ENCODE results near the gene FRAS1. TPM values are rescaled to one million over a fixed set of nuclear protein-coding genes. Genes with fewer than 3 reads are reported as not detected.

FRAS1 gene
- polyA plus RNA-seq, 1 donor from 2014 or later = 2.8 TPM

- H3K9ac ChIP-seq (ENCODE audit: low read length) = no peak overlapping the region
These were observed 35.7 kb downstream of the FRAS1 start for GRCh38 chr4:78092850-78093249.

GRCh38 chr4:78095081-78095480, 38.0 kb downstream of the FRAS1 start:
- no peak overlapping the region for H3K4me2 ChIP-seq (ENCODE audit: low read length)
- no peaks in the 10 kb centered on the region for H4K20me1 ChIP-seq (ENCODE audit: insufficient read depth)
- no peaks in the 10 kb centered on the region for H3K36me3 ChIP-seq (ENCODE audit: insufficient read depth, low read length)
- H3F3A ChIP-seq (ENCODE audit: insufficient read depth, low read length, poor library complexity, severe bottlenecking) = no peaks in the 10 kb centered on the region
- no peak overlapping the region for H2AFZ ChIP-seq (ENCODE audit: low read depth, low read length)
- H3K9me2 ChIP-seq (ENCODE audit: insufficient read depth, low read length) = no peaks in the 10 kb centered on the region
- H3K27ac ChIP-seq (ENCODE audit: low read length) = no peak overlapping the region
- no peaks in the 10 kb centered on the region for H3K9me3 ChIP-seq (ENCODE audit: low read length)
- H3K4me3 ChIP-seq (ENCODE audit: low read length) = no peak overlapping the region
- no peaks in the 10 kb centered on the region for H3K79me2 ChIP-seq (replicated peaks; ENCODE audit: insufficient read depth, low read length)
- no peaks in the 10 kb centered on the region for H3K27me3 ChIP-seq (ENCODE audit: insufficient read depth, low read depth, low read length)
- H3K9ac ChIP-seq (ENCODE audit: low read length) = no peak overlapping the region
- TF ChIP-seq RAD21 (conservative IDR thresholded peaks at IDR 0.05) = no peak
- no peak for TF ChIP-seq MXI1 (conservative IDR thresholded peaks at IDR 0.05; ENCODE audit: poor library complexity, severe bottlenecking)
- TF ChIP-seq EZH2 (IDR thresholded peaks at IDR 0.05; ENCODE audit: borderline replicate concordance, insufficient read depth, low read length, poor library complexity, severe bottlenecking) = no peak
- no peak for TF ChIP-seq TAF1 (IDR thresholded peaks at IDR 0.05; ENCODE audit: low read depth)
- TF ChIP-seq REST (IDR thresholded peaks at IDR 0.05; ENCODE audit: borderline replicate concordance) = no peak
- no peak for TF ChIP-seq CTCF (IDR thresholded peaks at IDR 0.05; ENCODE audit: poor library complexity, severe bottlenecking)

More at GRCh38 chr4:78092850-78093249, 35.7 kb downstream of the FRAS1 start:
- Histone ChIP-seq H2AFZ (ENCODE audit: low read depth, low read length) (no peak overlapping the region), H4K20me1 (ENCODE audit: insufficient read depth) (no peaks in the 10 kb centered on the region), H3F3A (ENCODE audit: insufficient read depth, low read length, poor library complexity, severe bottlenecking) (no peaks in the 10 kb centered on the region), H3K9me3 (ENCODE audit: low read length) (no peaks in the 10 kb centered on the region), H3K27ac (ENCODE audit: low read length) (no peak overlapping the region), H3K9me2 (ENCODE audit: insufficient read depth, low read length) (no peaks in the 10 kb centered on the region), H3K36me3 (ENCODE audit: insufficient read depth, low read length) (no peaks in the 10 kb centered on the region), H3K4me2 (ENCODE audit: low read length) (no peak overlapping the region), H3K27me3 (ENCODE audit: insufficient read depth, low read depth, low read length) (no peaks in the 10 kb centered on the region), H3K4me3 (ENCODE audit: low read length) (no peak overlapping the region), H3K79me2 (replicated peaks; ENCODE audit: insufficient read depth, low read length) (no peaks in the 10 kb centered on the region)
- no peak for TF ChIP-seq EZH2 (IDR thresholded peaks at IDR 0.05; ENCODE audit: borderline replicate concordance, insufficient read depth, low read length, poor library complexity, severe bottlenecking)
- no peak for TF ChIP-seq MXI1 (conservative IDR thresholded peaks at IDR 0.05; ENCODE audit: poor library complexity, severe bottlenecking)
- TF ChIP-seq TAF1 (IDR thresholded peaks at IDR 0.05; ENCODE audit: low read depth) = no peak
- no peak for TF ChIP-seq CTCF (IDR thresholded peaks at IDR 0.05; ENCODE audit: poor library complexity, severe bottlenecking)
- no peak for TF ChIP-seq RAD21 (conservative IDR thresholded peaks at IDR 0.05)
- no peak for TF ChIP-seq SMC3 (conservative IDR thresholded peaks at IDR 0.05; ENCODE audit: poor library complexity)
- TF ChIP-seq EP300 (conservative IDR thresholded peaks at IDR 0.05; ENCODE audit: poor library complexity, severe bottlenecking) = no peak
- TF ChIP-seq REST (IDR thresholded peaks at IDR 0.05; ENCODE audit: borderline replicate concordance) = no peak
- no peak for TF ChIP-seq POLR2AphosphoS5 (IDR thresholded peaks at IDR 0.05)

Measured in neural cell (in vitro differentiated cells).